CD4-positive, alpha-beta T cell (primary cell): ENCODE measurements around the gene RABGGTA. TPM values are rescaled to one million over a fixed set of nuclear protein-coding genes. Genes with fewer than 3 reads are reported as not detected.

Experiments used
- ATAC-seq: fragments of 200-7000 bp; cut with Tn5 transposase; one replicate; pipeline ENCODE4 v1.10.0; 2022; ENCODE audit warnings: mild to moderate bottlenecking; ENCODE audit not compliant: poor library complexity
- CTCF ChIA-PET: fragments of 350-600 bp; sonication (Branson Sonifier 250); formaldehyde crosslinking; loops from one replicate; lab custom pipeline; 2021; ENCODE audit warnings: antibody characterized with exemption, inconsistent platforms; lab: Charles Lee
- POLR2A ChIA-PET: fragments of 350-600 bp; sonication (Branson Sonifier 250); formaldehyde crosslinking; loops from one replicate; lab custom pipeline; 2021; ENCODE audit warnings: antibody characterized with exemption, inconsistent platforms; lab: Charles Lee
- DNase-seq, 14 experiments: peaks; one replicate each; pipeline ENCODE4 v3.0.0-alpha.2; 2013 to 2020; ENCODE audit warnings: mixed read lengths in 2 of 14
- H3K27ac ChIP-seq, 2 donors: one replicate each; pipeline versions ENCODE4 v1.5.1 to v1.7.0; 2013; ENCODE audit warnings: low read length in 2 of 2, low read depth in 1 of 2, mild to moderate bottlenecking in 1 of 2
- H3K27me3 ChIP-seq, 2 experiments: 1 replicate in 1 of 2; 2 replicates in 1 of 2; pipeline versions ENCODE4 v1.6.1 to v1.7.0; 2013; ENCODE audit warnings: low read length in 2 of 2, control low read depth in 1 of 2, mild to moderate bottlenecking in 1 of 2, moderate library complexity in 1 of 2; ENCODE audit not compliant: insufficient read depth in 2 of 2, control insufficient read depth in 1 of 2
- H3K36me3 ChIP-seq: one replicate; pipeline ENCODE4 v1.6.1; 2013; ENCODE audit warnings: low read length, control low read depth; ENCODE audit not compliant: insufficient read depth
- H3K4me1 ChIP-seq: one replicate; pipeline ENCODE4 v1.6.1; 2013; ENCODE audit warnings: low read length, control low read depth; ENCODE audit not compliant: insufficient read depth
- H3K4me3 ChIP-seq: one replicate; pipeline ENCODE4 v1.5.1; 2013; ENCODE audit warnings: mild to moderate bottlenecking, low read length, moderate library complexity
- H3K9me3 ChIP-seq, 2 experiments: 1 replicate in 1 of 2; 2 replicates in 1 of 2; pipeline versions ENCODE4 v1.6.1 to v1.7.0; 2013; ENCODE audit warnings: low read length in 2 of 2, mild to moderate bottlenecking in 2 of 2, control low read depth in 1 of 2, moderate library complexity in 1 of 2; ENCODE audit not compliant: control insufficient read depth in 1 of 2, insufficient read depth in 1 of 2
- H3K27ac Mint-ChIP-seq: one replicate; pipeline ENCODE4 v1.8.0; 2020; ENCODE audit warnings: mixed read lengths
- H3K27me3 Mint-ChIP-seq: one replicate; pipeline ENCODE4 v1.8.0; 2021; ENCODE audit warnings: mixed read lengths
- H3K36me3 Mint-ChIP-seq: one replicate; pipeline ENCODE4 v1.8.0; 2021; ENCODE audit warnings: low read depth, mixed read lengths
- H3K4me1 Mint-ChIP-seq: one replicate; pipeline ENCODE4 v1.8.0; 2021; ENCODE audit warnings: low read depth, mixed read lengths
- H3K4me3 Mint-ChIP-seq: one replicate; pipeline ENCODE4 v1.8.0; 2020; ENCODE audit warnings: mild to moderate bottlenecking, mixed read lengths
- H3K9me3 Mint-ChIP-seq: one replicate; pipeline ENCODE4 v1.8.0; 2020; ENCODE audit warnings: mixed read lengths
- intact Hi-C, 2 experiments: fragments of 100-400 bp; cut with DNase I in 1 of 2; cut with micrococcal nuclease in 1 of 2; formaldehyde crosslinking; loops; one replicate each; pipeline versions ENCODE4 v1.15.1 to v1.9.0; 2023 to 2025; cut with DNase I, micrococcal nuclease
- total RNA-seq, 174 experiments: library from RNA in 2 of 174; stranded (reverse) in 2 of 174; gene quantifications; one replicate each; pipeline ENCODE4 v1.2.3 and lab custom pipeline; 2021 to 2026
- TF ChIP-seq, protein P1 (sequence below): fragments of 200-600 bp; IDR thresholded peaks from one replicate; pipeline ENCODE4 v1.8.0; 2022; ENCODE audit warnings: antibody characterized with exemption, mild to moderate bottlenecking

RABGGTA gene
- total RNA-seq, 2 experiments from 2014 or later, result 52.3 to 55.2 TPM

DNA sequence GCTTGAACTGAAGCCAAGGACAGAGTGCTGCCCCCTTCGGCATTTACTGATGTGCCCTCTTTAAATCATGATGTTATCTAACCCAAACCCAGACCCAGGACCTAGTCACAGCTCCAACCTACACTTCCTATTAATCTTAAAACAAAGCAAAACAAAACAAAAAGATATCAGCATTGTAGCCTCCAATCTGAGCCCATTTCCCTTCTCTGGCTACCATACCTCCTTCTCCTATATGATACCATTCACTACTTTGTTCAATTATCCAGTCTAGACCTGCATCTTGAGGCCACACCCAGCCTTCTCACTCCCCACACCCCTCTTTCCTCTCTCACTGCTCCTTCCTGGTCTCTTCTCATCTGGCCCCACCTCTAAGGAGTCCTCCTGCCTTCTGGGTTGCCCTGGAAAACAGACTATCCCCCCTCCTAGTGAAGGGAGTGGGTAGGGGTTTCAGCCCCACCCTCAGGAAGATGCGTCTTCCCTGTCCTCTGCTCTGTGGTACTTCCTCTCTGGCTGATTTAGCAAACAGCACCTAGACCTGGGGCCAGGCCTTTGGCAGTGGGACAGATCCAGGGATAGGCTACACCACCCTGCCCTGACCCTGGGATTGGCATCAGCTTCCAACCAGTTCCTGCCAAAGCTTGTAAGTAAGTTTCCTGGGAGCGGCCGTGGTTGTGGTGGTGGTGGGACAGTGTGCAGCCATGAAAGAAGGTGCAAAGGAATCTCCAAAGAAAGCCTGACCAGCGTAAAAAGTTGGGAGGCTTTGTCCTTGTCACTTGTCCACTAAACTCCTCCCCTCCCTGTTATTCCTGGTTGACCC lies 43.2 kb upstream of the RABGGTA start:
- Histone ChIP-seq H3K36me3 (peaks cover 7% of the 10 kb centered on the region), H3K27me3 (no peaks in the 10 kb centered on the region), H3K4me1 (peaks cover 66% of the 10 kb centered on the region), H3K4me3 (no peak overlapping the region), H3K9me3 (no peaks in the 10 kb centered on the region), H3K27ac (peak overlapping the region in 1 of 2 donors; percentile 32)
- peaks cover 62% of the 10 kb centered on the region for H3K4me1 Mint-ChIP-seq
- intact Hi-C loops, result loop anchor here in 1 of 2 experiments (5.0 kb wide), 1 partner anchor 42 kb away; the partner anchor contains the start of gene RABGGTA
- no peaks in the 10 kb centered on the region for H3K9me3 Mint-ChIP-seq
- peak overlapping the region; percentile 76 for H3K27ac Mint-ChIP-seq
- ChIA-PET CTCF (interaction anchor here (1.3 to 1.7 kb wide), 2 partner anchors 19 to 117 kb away, joined by 3 to 10 read pairs; no protein-coding TSS in a partner anchor), POLR2A (interaction anchor here (1.1 to 4.2 kb wide), 6 partner anchors 15 to 116 kb away, joined by 3 to 30 read pairs (median 6); partner anchors contain the start of genes CBLN3, DHRS1, KHNYN and MDP1)
- H3K27me3 Mint-ChIP-seq, result no peaks in the 10 kb centered on the region
- TF ChIP-seq, protein P1, sequence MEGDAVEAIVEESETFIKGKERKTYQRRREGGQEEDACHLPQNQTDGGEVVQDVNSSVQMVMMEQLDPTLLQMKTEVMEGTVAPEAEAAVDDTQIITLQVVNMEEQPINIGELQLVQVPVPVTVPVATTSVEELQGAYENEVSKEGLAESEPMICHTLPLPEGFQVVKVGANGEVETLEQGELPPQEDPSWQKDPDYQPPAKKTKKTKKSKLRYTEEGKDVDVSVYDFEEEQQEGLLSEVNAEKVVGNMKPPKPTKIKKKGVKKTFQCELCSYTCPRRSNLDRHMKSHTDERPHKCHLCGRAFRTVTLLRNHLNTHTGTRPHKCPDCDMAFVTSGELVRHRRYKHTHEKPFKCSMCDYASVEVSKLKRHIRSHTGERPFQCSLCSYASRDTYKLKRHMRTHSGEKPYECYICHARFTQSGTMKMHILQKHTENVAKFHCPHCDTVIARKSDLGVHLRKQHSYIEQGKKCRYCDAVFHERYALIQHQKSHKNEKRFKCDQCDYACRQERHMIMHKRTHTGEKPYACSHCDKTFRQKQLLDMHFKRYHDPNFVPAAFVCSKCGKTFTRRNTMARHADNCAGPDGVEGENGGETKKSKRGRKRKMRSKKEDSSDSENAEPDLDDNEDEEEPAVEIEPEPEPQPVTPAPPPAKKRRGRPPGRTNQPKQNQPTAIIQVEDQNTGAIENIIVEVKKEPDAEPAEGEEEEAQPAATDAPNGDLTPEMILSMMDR, result no peak
- ATAC-seq (no peak), DNase-seq (no peak)
- H3K4me3 Mint-ChIP-seq, result peak overlapping the region; percentile 65
- peaks cover 5% of the 10 kb centered on the region for H3K36me3 Mint-ChIP-seq

DNA sequence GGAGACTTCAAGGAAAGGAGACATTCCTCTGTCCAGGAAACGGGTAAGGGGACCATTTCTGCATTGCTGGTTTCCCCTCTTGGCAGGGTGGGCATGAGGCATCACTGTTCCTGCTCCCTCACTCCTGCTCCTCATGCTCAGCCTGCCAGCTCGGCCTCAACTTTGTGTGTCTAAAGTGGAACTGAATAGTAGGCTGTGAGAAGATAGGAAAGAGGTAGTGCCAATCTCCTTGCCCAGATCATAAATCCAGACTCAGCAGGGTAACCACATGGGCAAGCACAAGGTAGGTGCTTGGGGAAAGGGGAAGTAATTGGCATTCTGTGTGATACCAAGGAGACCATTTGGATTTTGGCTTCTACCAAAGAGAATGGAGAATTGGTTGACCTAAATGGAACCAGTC lies 42.5 kb upstream of the RABGGTA start:
- Histone ChIP-seq H3K4me1 (peaks cover 72% of the 10 kb centered on the region), H3K27me3 (no peaks in the 10 kb centered on the region), H3K27ac (peak overlapping the region in 1 of 2 donors; percentile 32), H3K9me3 (no peaks in the 10 kb centered on the region), H3K36me3 (peaks cover 7% of the 10 kb centered on the region), H3K4me3 (no peak overlapping the region)
- Mint-ChIP-seq H3K4me1 (peaks cover 69% of the 10 kb centered on the region), H3K9me3 (no peaks in the 10 kb centered on the region), H3K27me3 (no peaks in the 10 kb centered on the region), H3K36me3 (peaks cover 5% of the 10 kb centered on the region), H3K27ac (peak overlapping the region; percentile 76), H3K4me3 (peak overlapping the region; percentile 59)
- intact Hi-C loops, result loop anchor here in 1 of 2 experiments (5.0 kb wide), 1 partner anchor 42 kb away; the partner anchor contains the start of gene RABGGTA
- CTCF ChIA-PET, result interaction anchor here (1.3 to 1.7 kb wide), 2 partner anchors 19 to 118 kb away, joined by 3 to 10 read pairs; no protein-coding TSS in a partner anchor
- POLR2A ChIA-PET, result interaction anchor here (1.1 to 4.2 kb wide), 7 partner anchors 14 to 117 kb away, joined by 3 to 30 read pairs (median 5); partner anchors contain the start of genes CBLN3, DHRS1, KHNYN and MDP1
- ATAC-seq (no peak), DNase-seq (no peak)
- TF ChIP-seq, protein P1, result no peak

DNA sequence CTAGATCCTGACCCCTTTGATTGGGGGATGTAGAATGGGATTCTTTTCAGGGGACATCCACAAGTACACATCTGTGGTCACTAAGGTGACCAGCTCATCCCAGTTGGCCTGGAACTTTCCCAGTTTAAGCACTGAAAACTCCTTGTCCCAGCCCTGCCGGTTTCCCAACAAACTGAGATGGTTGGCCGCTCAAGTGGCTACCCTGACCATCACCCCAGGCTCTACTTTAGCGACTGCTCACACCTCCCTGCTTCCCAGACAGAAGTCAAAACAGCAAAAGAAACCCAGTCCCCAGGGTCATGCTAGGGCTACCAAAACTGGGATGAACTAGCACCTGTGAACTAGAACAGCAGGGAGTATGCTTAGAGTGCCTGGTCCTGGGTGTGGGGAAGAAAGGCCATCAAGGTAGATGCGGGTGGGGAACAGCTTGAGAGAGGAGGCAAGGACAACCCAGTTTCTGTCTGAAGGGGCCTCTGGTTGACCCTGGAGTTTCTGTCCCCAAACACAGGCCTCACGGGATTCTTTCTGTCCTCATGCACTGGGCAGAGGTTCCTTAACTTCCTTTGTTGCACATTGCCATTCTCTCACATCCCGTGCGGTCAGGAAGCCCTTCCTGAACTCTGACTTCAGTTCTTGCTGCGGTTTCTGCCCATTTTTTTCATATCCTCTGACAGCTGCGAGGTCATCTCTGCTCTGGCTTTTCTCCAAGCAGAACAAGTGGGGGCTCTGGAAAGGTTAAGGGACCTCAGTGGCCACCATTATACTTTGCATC lies 41.5 kb upstream of the RABGGTA start:
- Histone ChIP-seq H3K4me3 (peak overlapping the region; percentile 65), H3K4me1 (peaks cover 82% of the 10 kb centered on the region), H3K27ac (peak overlapping the region; percentile 59 to 73), H3K36me3 (peaks cover 9% of the 10 kb centered on the region), H3K9me3 (no peaks in the 10 kb centered on the region), H3K27me3 (no peaks in the 10 kb centered on the region)
- peak overlapping the region; percentile 88 for H3K4me3 Mint-ChIP-seq
- ATAC-seq (no peak), DNase-seq (peak in 7 of 14 experiments; percentile 10 to 87 (median 50))
- no peaks in the 10 kb centered on the region for H3K9me3 Mint-ChIP-seq
- ChIA-PET POLR2A (interaction anchor here (0.6 to 4.2 kb wide), 8 partner anchors 13 to 197 kb away, joined by 3 to 30 read pairs (median 4); partner anchors contain the start of genes DHRS1, MDP1, NOP9 and RIPK3), CTCF (interaction anchor here (0.6 to 1.7 kb wide), 5 partner anchors 16 to 138 kb away, joined by 3 to 10 read pairs (median 4); no protein-coding TSS in a partner anchor)
- peaks cover 77% of the 10 kb centered on the region for H3K4me1 Mint-ChIP-seq
- H3K27ac Mint-ChIP-seq, result peak overlapping the region; percentile 76
- TF ChIP-seq, protein P1, result no peak
- intact Hi-C loops, result loop anchor here in 1 of 2 experiments (5.0 kb wide), 1 partner anchor 41 kb away; the partner anchor contains the start of gene RABGGTA
- no peaks in the 10 kb centered on the region for H3K27me3 Mint-ChIP-seq
- H3K36me3 Mint-ChIP-seq, result peaks cover 10% of the 10 kb centered on the region
